Testis (tissue), 3 donors: Measurements from ENCODE around the gene EVA1B. TPM values are rescaled to one million over a fixed set of nuclear protein-coding genes. Genes with fewer than 3 reads are reported as not detected.

ENCODE experiments used
- DNase-seq: peaks from one replicate; pipeline ENCODE4 v3.0.0-alpha.2; 2019
- H3K27ac ChIP-seq, 2 donors: fragments of 200-600 bp; sonication (generic); one replicate each; pipeline ENCODE4 v1.5.1; 2019
- H3K27me3 ChIP-seq: fragments of 200-600 bp; sonication (generic); one replicate; pipeline ENCODE4 v1.5.1; 2019
- H3K36me3 ChIP-seq: fragments of 200-600 bp; sonication (generic); one replicate; pipeline ENCODE4 v1.5.1; 2017; ENCODE audit warnings: low read depth; ENCODE audit errors: missing control alignments
- H3K4me1 ChIP-seq: fragments of 200-600 bp; sonication (generic); one replicate; pipeline ENCODE4 v1.5.1; 2019
- H3K4me3 ChIP-seq, 2 donors: fragments of 200-600 bp; sonication (generic); one replicate each; pipeline ENCODE4 v1.5.1; 2017 to 2019
- H3K9me3 ChIP-seq: fragments of 200-600 bp; sonication (generic); one replicate; pipeline ENCODE4 v1.5.1; 2017
- POLR2A ChIP-seq: fragments of 450-650 bp; IDR thresholded peaks from one replicate; pipeline ENCODE4 v1.6.1; 2017; ENCODE audit warnings: antibody characterized with exemption, mild to moderate bottlenecking, moderate library complexity
- WGBS, 2 donors: methylation state at CpG; one replicate each; pipeline ENCODE4 v1.1.5; 2018; 5-methylcytosine and 5-hydroxymethylcytosine counted together
- intact Hi-C: fragments of 100-400 bp; cut with DNase I; formaldehyde crosslinking; loops from one replicate; pipeline ENCODE4 v1.15.1; 2023; ENCODE audit warnings: low total_unique reads
- polyA plus RNA-seq: library from polyadenylated mRNA; stranded (reverse); fragments of 350-450 nt; fragmentation: Illumina TruSeq; extraction: RNeasy Lipid Tissue Mini Kit (QIAGEN cat#74804); gene quantifications from one replicate; pipeline ENCODE4 v1.2.3, GENCODE V29; 2014; ENCODE audit warnings: low read depth, low replicate concordance; ENCODE audit not compliant: insufficient read depth
- total RNA-seq, 2 donors: library from RNA; depleted of rRNA; stranded (reverse); fragments of >200 nt; gene quantifications; one replicate each; pipeline ENCODE4 v1.2.3, GENCODE V29; 2016
- TF ChIP-seq, protein P1 (sequence below), 3 experiments: fragments of 450-650 bp in 2 of 3; fragments of 200-600 bp in 1 of 3; sonication (generic) in 1 of 3; IDR thresholded peaks; one replicate each; pipeline ENCODE4 v1.5.1; 2016 to 2019; ENCODE audit warnings: antibody characterized with exemption in 3 of 3, mild to moderate bottlenecking in 2 of 3, moderate library complexity in 1 of 3

The EVA1B gene
- total and polyA plus RNA-seq, 3 donors from 2014 or later = 9.1 to 19.4 (median 9.6) TPM

DNA sequence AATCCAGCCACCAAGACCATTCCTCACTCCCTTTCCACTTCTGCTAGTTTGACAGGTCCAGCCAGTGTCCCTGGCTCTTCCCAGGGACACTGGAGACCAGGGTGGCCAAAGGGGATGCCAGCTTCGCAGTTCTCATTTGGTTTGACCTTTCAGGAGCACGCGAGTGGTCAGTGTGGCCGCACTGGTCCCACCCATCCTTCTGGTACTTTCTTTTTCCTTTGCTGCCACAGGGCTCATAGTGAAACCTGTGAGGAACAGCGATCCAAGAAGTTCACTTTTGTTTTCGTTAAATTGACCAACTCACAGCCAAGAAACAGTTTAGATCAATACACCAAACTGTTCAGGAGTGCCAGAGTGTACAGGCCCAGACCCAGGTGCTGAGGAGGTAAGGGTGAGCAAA lies 14.4 kb upstream of the EVA1B start:
- TF ChIP-seq POLR2A = no peak
- TF ChIP-seq, protein P1, sequence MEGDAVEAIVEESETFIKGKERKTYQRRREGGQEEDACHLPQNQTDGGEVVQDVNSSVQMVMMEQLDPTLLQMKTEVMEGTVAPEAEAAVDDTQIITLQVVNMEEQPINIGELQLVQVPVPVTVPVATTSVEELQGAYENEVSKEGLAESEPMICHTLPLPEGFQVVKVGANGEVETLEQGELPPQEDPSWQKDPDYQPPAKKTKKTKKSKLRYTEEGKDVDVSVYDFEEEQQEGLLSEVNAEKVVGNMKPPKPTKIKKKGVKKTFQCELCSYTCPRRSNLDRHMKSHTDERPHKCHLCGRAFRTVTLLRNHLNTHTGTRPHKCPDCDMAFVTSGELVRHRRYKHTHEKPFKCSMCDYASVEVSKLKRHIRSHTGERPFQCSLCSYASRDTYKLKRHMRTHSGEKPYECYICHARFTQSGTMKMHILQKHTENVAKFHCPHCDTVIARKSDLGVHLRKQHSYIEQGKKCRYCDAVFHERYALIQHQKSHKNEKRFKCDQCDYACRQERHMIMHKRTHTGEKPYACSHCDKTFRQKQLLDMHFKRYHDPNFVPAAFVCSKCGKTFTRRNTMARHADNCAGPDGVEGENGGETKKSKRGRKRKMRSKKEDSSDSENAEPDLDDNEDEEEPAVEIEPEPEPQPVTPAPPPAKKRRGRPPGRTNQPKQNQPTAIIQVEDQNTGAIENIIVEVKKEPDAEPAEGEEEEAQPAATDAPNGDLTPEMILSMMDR (IDR thresholded peaks at IDR 0.05) = no peak
- no peak for DNase-seq
- no peaks in the 10 kb centered on the region for H3K27me3 ChIP-seq
- intact Hi-C loops = no loop called here
- 92 to 94% methylated on average over 6 of the region's 6 CpGs for WGBS, 2 donors
- H3K4me1 ChIP-seq = peaks cover 21% of the 10 kb centered on the region
- no peaks in the 10 kb centered on the region for H3K36me3 ChIP-seq
- no peaks in the 10 kb centered on the region for H3K9me3 ChIP-seq
- H3K27ac ChIP-seq = no peak overlapping the region
- H3K4me3 ChIP-seq = no peak overlapping the region

DNA sequence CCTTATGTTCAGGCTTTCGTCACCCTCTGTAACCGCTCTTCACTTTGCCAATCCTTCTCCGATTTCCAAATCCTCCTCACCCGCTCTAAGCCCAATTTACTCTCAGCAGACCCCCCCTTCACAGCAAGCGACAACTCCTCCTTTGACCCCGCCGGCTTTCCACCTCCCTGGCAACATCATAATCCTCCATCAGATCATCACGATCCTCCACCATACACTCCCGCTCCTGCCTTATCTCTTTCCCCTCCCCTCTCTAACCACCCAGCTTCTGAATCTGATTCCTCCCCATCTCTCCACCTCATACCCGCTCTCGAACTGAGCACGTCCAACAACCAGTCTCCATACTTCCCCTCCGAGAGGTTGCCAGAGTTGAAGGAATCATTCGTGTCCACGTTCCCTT lies 7.5 kb upstream of the EVA1B start:
- Histone ChIP-seq H3K4me1 (peaks cover 5% of the 10 kb centered on the region), H3K9me3 (no peaks in the 10 kb centered on the region), H3K36me3 (no peaks in the 10 kb centered on the region), H3K27ac (no peak overlapping the region), H3K27me3 (no peaks in the 10 kb centered on the region), H3K4me3 (no peak overlapping the region)
- TF ChIP-seq POLR2A = no peak
- TF ChIP-seq, protein P1 (IDR thresholded peaks at IDR 0.05) = no peak
- DNase-seq = no peak
- intact Hi-C loops = no loop called here
- WGBS, 2 donors = 89 to 93% methylated on average over 15 of the region's 15 CpGs

DNA sequence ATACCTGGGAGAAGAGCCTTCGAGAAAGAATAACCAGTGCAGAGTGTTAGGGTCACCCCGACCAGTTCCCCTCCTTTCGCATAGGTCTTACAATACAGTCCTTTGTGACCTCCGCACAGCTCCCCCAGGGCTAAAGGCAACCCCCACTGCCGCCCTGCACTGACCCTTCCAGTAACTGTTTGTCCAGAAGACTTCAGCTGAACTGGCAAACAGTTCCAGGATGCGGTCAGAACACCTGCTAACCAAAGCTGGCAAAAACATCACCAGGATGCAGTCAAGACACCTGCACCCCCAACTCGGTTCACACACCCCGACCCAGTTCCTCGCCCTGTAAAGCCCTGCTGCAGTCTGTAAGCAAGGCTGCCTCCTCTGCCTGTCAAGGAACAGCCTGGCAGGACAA lies 6.4 kb upstream of the EVA1B start:
- Histone ChIP-seq H3K27ac (no peak overlapping the region), H3K4me3 (no peak overlapping the region), H3K4me1 (peaks cover 5% of the 10 kb centered on the region), H3K9me3 (no peaks in the 10 kb centered on the region), H3K27me3 (no peaks in the 10 kb centered on the region), H3K36me3 (no peaks in the 10 kb centered on the region)
- no peak for DNase-seq
- WGBS, 2 donors = 90 to 94% methylated on average over 9 of the region's 9 CpGs
- intact Hi-C loops = no loop called here
- TF ChIP-seq POLR2A = no peak
- TF ChIP-seq, protein P1 (IDR thresholded peaks at IDR 0.05) = no peak

DNA sequence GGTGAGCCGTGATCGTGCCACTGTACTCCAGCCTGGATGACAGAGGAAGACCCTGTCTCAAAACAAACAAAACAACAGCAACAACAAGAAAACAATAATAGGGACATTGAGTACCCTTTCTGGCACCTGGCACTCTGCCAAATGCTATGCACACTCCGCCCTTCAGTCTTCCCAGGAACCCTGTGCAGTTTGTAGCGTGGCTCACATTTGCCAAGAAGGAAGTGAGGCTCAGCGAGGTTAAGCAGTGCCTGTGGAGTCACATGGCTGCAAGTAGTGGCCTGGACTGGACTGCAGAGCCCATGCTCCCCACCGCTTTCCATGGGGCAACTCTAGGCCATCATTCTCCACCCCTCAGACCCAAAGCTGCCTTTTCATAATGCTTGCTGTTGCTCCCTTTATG lies 5.3 kb upstream of the EVA1B start:
- 65 to 74% methylated on average over 6 of the region's 6 CpGs for WGBS, 2 donors
- peak; percentile 47 for DNase-seq
- H3K27ac ChIP-seq = no peak overlapping the region
- no peak overlapping the region for H3K4me3 ChIP-seq
- intact Hi-C loops = no loop called here
- H3K36me3 ChIP-seq = no peaks in the 10 kb centered on the region
- H3K27me3 ChIP-seq = no peaks in the 10 kb centered on the region
- TF ChIP-seq POLR2A = no peak
- TF ChIP-seq, protein P1 (IDR thresholded peaks at IDR 0.05) = no peak
- H3K4me1 ChIP-seq = peaks cover 8% of the 10 kb centered on the region
- no peaks in the 10 kb centered on the region for H3K9me3 ChIP-seq

DNA sequence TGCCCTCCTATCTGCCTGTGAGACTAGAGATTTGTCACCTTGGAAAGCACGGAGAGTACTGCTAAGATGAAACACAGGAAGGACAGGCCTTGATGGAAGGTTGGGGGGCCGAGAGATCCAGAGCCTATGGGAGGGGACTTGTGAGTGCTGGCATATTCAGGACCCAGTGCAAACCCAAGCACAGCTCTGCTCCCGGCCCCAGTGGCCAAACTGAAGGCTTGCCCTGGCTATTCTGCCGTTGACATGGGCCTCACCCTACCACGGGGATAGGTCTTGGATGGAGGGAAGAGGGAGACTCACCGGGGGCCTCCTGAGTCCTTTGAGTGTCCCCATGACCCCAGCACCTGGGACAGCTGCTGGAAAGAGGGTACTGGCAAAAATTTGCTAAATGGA lies 4.6 kb upstream of the EVA1B start:
- Histone ChIP-seq H3K36me3 (no peaks in the 10 kb centered on the region), H3K27ac (no peak overlapping the region), H3K4me1 (peaks cover 8% of the 10 kb centered on the region), H3K4me3 (no peak overlapping the region), H3K27me3 (no peaks in the 10 kb centered on the region), H3K9me3 (no peaks in the 10 kb centered on the region)
- intact Hi-C loops = no loop called here
- TF ChIP-seq, protein P1 (IDR thresholded peaks at IDR 0.05) = no peak
- no peak for TF ChIP-seq POLR2A
- 84 to 92% methylated on average over 4 to 6 of the region's 6 CpGs for WGBS, 2 donors
- DNase-seq = no peak
